Large intestine (tissue), 3 donors: ENCODE data around the gene AGR2. TPM values are rescaled to one million over a fixed set of nuclear protein-coding genes. Genes with fewer than 3 reads are reported as not detected.

ENCODE experiments used
- DNase-seq, 2 donors: peaks; one replicate each; pipeline versions ENCODE4 v3.0.0 to v3.0.0-alpha.2; 2013
- H3K27ac ChIP-seq: one replicate; pipeline ENCODE4 v1.5.1; 2013; ENCODE audit warnings: low read length
- H3K27me3 ChIP-seq: 2 replicates; pipeline ENCODE4 v1.6.1; 2013; ENCODE audit warnings: low read length; ENCODE audit not compliant: control insufficient read depth, insufficient read depth
- H3K36me3 ChIP-seq: 2 replicates; pipeline ENCODE4 v1.6.1; 2013; ENCODE audit warnings: low read length; ENCODE audit not compliant: control insufficient read depth, insufficient read depth
- H3K4me1 ChIP-seq: one replicate; pipeline ENCODE4 v1.6.1; 2013; ENCODE audit warnings: low read length; ENCODE audit not compliant: control insufficient read depth, insufficient read depth
- H3K4me3 ChIP-seq: one replicate; pipeline ENCODE4 v1.5.1; 2013; ENCODE audit warnings: low read length
- H3K9me3 ChIP-seq: one replicate; pipeline ENCODE4 v1.6.1; 2013; ENCODE audit warnings: mild to moderate bottlenecking, low read depth, low read length, moderate library complexity; ENCODE audit not compliant: control insufficient read depth
- WGBS: methylation state at CpG from one replicate; pipeline ENCODE4 v1.1.5; 2013; ENCODE audit warnings: low lambda C conversion rate; ENCODE audit not compliant: insufficient coverage; 5-methylcytosine and 5-hydroxymethylcytosine counted together
- polyA plus RNA-seq: library from polyadenylated mRNA; unstranded; fragments of 120-200 nt; gene quantifications from one replicate; pipeline ENCODE4 v1.2.1, GENCODE V29; 2013

The AGR2 gene
- polyA plus RNA-seq, 1 donor: 527 TPM

DNA sequence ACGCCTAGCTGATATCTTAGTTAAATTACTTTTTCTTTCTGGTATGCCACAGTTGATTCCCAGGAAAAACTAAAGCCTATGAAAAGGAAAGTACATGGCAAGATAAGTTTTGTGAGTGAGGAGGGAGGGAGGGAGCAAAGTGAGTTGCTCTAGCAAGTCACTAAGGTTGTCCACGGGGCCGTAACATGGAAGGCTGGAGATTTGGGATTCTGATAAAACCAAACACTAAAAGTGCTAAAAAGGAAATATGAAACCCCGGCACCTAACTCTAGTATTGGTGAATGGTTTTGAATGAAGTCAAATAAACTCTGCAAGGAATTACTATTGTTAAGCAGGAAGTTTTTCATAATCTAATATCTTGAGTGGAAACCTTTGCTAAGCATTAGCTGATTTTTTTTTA lies 1.7 kb downstream of the AGR2 start:
- Histone ChIP-seq H3K27me3 (no peaks in the 10 kb centered on the region), H3K27ac (peak overlapping the region; percentile 87), H3K4me1 (peaks cover 27% of the 10 kb centered on the region), H3K4me3 (peak overlapping the region; percentile 60), H3K36me3 (peaks cover 23% of the 10 kb centered on the region), H3K9me3 (no peaks in the 10 kb centered on the region)
- WGBS: 0% methylated on average over 1 of the region's 4 CpGs
- DNase-seq: peak in 1 of 2 donors; percentile 60

DNA sequence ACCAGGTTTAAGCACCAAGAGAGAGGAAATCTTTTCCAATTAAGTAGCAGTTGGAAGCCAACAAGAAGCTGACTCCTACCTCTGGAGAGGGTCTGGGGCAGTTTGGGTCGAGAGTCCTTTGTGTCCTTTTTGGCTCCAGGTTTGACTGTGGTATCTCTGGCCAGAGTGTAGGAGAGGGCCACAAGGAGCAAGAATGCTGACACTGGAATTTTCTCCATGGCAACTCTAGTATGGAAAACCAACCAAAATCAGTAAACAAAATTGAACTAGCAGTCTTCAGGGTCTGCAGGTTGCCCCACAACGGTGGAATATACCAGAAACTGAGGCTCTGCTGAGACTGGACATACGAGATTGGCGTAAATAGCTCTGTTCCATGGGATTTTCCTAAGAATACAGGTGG lies 3.2 kb downstream of the AGR2 start:
- DNase-seq: no peak
- Histone ChIP-seq H3K27me3 (no peaks in the 10 kb centered on the region), H3K36me3 (peaks cover 33% of the 10 kb centered on the region), H3K4me3 (peak overlapping the region; percentile 60), H3K4me1 (peaks cover 27% of the 10 kb centered on the region), H3K9me3 (no peaks in the 10 kb centered on the region), H3K27ac (peak overlapping the region; percentile 87)
- no CpG with 5 or more reads among the region's 4 CpGs for WGBS

DNA sequence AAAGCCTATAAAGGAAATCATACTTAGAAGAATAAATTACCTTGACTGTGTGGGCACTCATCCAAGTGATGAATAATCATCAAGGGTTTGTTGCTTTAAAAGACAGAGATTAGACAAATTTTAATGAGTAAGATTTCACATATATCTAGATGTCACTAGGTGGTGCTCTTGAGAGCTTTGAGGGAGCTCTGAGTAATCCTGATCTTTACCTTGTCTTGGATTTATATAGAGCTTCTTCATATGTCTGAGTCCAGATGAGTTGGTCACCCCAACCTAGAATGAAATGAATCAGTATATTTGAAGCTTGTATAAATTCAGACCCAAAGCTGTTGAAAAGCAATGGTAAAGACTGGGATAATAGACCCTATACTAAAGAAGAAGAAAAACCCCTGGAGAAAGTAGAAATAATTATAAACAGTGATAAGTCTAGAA lies 3.7 kb downstream of the AGR2 start:
- H3K4me3 ChIP-seq: peak overlapping the region; percentile 60
- H3K9me3 ChIP-seq: no peaks in the 10 kb centered on the region
- peak overlapping the region; percentile 87 for H3K27ac ChIP-seq
- no peaks in the 10 kb centered on the region for H3K27me3 ChIP-seq
- peaks cover 22% of the 10 kb centered on the region for H3K4me1 ChIP-seq
- H3K36me3 ChIP-seq: peaks cover 35% of the 10 kb centered on the region
- peak in 1 of 2 donors; percentile 73 for DNase-seq

DNA sequence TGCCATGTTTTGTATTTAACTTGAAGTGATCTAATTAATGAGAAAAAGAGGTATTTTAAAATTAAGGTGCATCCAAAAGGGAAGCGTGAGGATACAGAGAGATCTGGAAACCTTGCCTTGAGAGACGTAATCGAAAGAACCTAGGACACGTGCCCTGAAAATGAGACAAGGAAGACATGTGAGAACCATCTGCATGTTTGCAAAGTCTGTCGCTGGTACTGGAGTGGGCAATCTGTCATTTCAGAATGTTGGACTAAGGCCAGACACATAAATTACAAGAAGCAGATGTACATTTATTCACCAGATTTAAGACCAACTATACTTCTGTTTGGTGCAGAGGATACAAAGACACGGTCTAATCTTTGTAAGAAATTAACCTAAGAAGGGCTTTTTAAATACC lies 9.2 kb downstream of the AGR2 start:
- WGBS: 76% methylated on average over 4 of the region's 6 CpGs
- H3K9me3 ChIP-seq: no peaks in the 10 kb centered on the region
- peak in 1 of 2 donors; percentile 14 for DNase-seq
- no peak overlapping the region for H3K4me3 ChIP-seq
- peaks cover 61% of the 10 kb centered on the region for H3K36me3 ChIP-seq
- peaks cover 18% of the 10 kb centered on the region for H3K4me1 ChIP-seq
- no peak overlapping the region for H3K27ac ChIP-seq
- H3K27me3 ChIP-seq: no peaks in the 10 kb centered on the region

DNA sequence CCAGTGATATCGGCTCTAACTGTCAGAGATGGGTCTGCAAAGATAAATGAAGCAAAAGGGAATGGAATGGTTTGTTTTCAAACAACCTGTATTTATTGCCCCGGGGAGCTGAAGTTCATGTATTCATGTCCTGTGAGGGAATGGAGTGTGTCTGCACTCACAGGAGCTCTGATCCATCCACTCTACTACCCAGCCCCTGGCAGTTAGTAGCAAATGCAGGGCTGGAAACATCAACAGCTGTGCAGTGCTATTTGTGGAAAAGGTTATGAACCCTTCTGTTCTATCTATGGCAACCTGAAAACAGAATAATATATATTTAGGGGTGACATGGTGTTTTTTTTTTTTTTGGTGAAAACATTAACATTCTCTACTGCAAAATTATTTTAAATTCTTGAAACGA lies 9.8 kb downstream of the AGR2 start:
- Histone ChIP-seq H3K27ac (no peak overlapping the region), H3K27me3 (no peaks in the 10 kb centered on the region), H3K4me1 (peaks cover 11% of the 10 kb centered on the region), H3K4me3 (no peak overlapping the region), H3K36me3 (peaks cover 54% of the 10 kb centered on the region), H3K9me3 (no peaks in the 10 kb centered on the region)
- WGBS: 59% methylated on average over 3 of the region's 3 CpGs
- no peak for DNase-seq

DNA sequence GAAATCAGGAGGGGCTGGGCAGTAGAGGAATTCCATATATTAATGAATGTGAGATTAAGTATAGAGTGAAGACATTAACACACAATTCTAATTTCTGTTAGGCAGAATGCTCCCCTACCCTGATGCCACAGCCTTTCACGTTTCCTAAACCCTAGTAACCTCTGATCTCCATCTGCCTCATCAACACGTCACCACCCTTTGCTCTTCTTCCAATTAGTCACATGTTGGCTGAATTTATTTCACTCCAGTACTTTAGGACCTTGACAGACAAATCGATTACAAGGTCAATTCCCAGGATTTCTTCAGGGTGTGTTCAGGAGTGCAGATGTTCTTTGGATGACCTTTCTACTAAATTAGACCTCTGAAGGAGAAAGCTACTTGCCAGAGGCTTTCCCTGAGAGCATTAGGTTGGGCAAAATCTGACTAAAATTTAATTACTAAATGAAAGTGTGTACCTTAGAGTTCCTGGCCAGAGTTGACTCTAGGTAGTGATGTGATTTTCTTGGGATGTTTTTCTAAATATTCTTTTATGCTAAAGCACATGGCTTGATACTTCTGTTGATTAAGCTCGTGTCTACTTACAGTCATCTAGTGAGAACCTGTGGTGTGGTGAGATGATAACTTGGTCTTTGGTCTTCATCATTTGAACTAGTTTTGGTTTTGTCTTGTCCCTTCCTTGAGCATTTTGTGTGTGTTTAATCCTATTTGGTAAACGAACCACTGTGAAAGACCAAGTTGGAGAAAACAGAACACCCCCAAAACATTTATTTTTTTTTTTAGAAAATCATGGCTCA lies 12.7 kb downstream of the AGR2 start:
- Histone ChIP-seq H3K4me1 (peaks cover 17% of the 10 kb centered on the region), H3K9me3 (no peaks in the 10 kb centered on the region), H3K27ac (peak overlapping the region; percentile 16), H3K27me3 (no peaks in the 10 kb centered on the region), H3K36me3 (peaks cover 33% of the 10 kb centered on the region), H3K4me3 (no peak overlapping the region)
- DNase-seq: peak in 1 of 2 donors; percentile 58
- 57% methylated on average over 2 of the region's 5 CpGs for WGBS

DNA sequence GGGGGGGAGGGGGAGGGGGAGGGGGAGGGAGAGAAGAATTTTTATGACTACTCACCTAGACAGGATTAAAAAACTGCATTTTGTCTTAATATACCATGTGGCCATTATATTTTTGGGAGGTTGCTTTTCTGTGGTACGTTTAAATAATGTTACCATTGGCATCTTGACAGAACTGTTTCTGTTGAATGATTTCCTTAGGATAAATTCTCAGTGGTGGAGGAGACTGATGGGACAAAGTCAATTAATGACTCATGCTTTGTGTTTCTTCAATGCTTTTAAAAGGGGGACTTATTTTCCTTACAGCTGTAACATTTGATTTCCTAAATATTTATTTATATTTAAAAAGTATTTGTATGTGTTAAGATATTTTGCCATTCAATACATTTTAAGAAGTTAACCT lies 13.7 kb downstream of the AGR2 start:
- Histone ChIP-seq H3K36me3 (peaks cover 30% of the 10 kb centered on the region), H3K4me1 (peaks cover 21% of the 10 kb centered on the region), H3K4me3 (no peak overlapping the region), H3K9me3 (no peaks in the 10 kb centered on the region), H3K27me3 (no peaks in the 10 kb centered on the region), H3K27ac (no peak overlapping the region)
- DNase-seq: peak in 1 of 2 donors; percentile 18
- 80% methylated on average over 1 of the region's 1 CpG for WGBS

DNA sequence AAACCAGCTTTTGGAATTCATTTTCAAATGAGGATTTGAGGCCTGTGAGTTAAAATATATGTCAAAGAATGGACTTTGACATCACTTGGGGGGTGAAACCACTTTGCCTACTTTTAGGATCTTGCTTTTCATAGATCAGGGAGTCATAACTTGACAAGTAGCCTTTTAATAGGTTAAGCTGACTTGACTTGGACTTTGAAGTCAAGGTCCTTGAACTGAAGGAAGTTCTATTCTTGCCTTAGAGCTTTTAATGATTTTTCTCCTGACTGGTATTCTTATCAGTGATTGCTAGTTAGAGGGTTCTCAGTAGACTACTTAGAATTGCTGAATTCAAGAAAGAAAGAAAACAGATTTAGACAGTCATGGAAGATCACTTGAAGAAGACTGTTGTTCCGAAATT lies 17.7 kb downstream of the AGR2 start:
- peaks cover 25% of the 10 kb centered on the region for H3K4me1 ChIP-seq
- H3K27me3 ChIP-seq: no peaks in the 10 kb centered on the region
- H3K36me3 ChIP-seq: peaks cover 14% of the 10 kb centered on the region
- 100% methylated on average over 1 of the region's 1 CpG for WGBS
- H3K4me3 ChIP-seq: no peak overlapping the region
- DNase-seq: peak; percentile 52 to 83
- H3K9me3 ChIP-seq: no peaks in the 10 kb centered on the region
- H3K27ac ChIP-seq: peak overlapping the region; percentile 68

DNA sequence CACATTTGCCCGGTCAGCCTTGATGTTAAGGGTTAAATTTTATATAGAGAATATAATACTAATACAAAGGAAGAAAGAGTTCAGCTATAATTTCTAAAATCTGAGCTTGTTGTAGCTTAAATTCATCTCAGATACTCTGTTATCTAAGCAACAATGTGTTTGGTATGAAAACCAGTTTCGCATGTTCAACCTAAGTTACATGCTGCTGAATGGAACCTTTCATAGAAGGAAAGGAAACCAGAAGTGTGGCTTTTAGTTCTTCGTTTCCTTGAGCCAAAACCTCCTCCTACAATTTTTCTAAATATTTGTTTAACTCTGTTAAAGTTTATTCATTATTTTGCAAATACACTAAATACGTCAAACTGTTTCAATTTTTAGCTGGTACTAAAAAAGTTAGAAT lies 18.5 kb downstream of the AGR2 start:
- peaks cover 20% of the 10 kb centered on the region for H3K4me1 ChIP-seq
- no peak overlapping the region for H3K4me3 ChIP-seq
- no peaks in the 10 kb centered on the region for H3K27me3 ChIP-seq
- DNase-seq: no peak
- H3K36me3 ChIP-seq: peaks cover 15% of the 10 kb centered on the region
- H3K27ac ChIP-seq: peak overlapping the region; percentile 68
- H3K9me3 ChIP-seq: no peaks in the 10 kb centered on the region
- 71% methylated on average over 2 of the region's 4 CpGs for WGBS

DNA sequence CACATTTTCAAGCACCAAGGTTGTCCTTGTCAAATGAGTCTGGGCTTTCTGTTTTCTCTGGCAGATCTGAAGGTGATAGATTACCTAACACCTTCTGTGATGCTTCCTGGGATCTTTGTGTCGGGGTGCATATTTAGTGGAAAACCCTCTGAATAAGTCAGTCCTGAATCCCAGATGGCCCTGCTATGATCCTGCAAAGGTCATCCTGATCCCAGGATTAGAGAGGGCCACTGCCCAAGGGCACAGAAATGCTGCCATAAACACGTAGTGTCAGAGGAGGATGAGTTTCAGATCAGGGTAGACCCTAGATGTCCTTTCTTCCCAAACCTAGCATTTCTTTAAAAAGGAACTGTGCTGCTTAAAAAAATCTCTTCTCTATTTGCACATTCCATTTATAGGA lies 19.0 kb downstream of the AGR2 start:
- DNase-seq: no peak
- Histone ChIP-seq H3K27ac (peak overlapping the region; percentile 68), H3K4me3 (no peak overlapping the region), H3K36me3 (peaks cover 15% of the 10 kb centered on the region), H3K4me1 (peaks cover 20% of the 10 kb centered on the region), H3K27me3 (no peaks in the 10 kb centered on the region), H3K9me3 (no peaks in the 10 kb centered on the region)
- no CpG with 5 or more reads among the region's 2 CpGs for WGBS

DNA sequence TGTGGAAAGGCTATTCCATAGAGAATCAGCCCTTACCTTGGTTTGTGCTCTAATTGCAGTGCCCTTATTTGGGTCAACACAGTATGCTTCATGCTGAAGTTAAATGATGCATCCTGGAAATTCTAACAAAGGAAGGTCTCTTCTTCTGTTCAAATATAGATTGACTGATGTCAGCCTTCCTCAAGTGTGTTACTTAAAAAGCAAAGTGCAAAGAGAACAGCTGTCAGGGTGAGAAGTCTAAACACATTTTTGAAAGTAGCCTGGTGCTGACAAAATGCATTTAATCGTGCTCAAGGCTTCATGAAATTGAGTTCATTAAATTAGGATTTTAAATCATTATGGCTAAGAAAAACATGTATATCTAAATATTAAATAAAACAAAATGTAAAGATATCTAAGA lies 19.5 kb downstream of the AGR2 start:
- H3K36me3 ChIP-seq: peaks cover 15% of the 10 kb centered on the region
- 83% methylated on average over 1 of the region's 1 CpG for WGBS
- H3K4me1 ChIP-seq: peaks cover 20% of the 10 kb centered on the region
- no peak overlapping the region for H3K27ac ChIP-seq
- H3K27me3 ChIP-seq: no peaks in the 10 kb centered on the region
- H3K4me3 ChIP-seq: no peak overlapping the region
- DNase-seq: no peak
- H3K9me3 ChIP-seq: no peaks in the 10 kb centered on the region
